GM12864 (cell line): ENCODE results near the gene AP2B1.

Experiments
- DNase-seq: peaks from one replicate; pipeline ENCODE4 v3.0.0-alpha.2; 2011; ENCODE audit warnings: low read depth
- H3K4me3 ChIP-seq: 2 replicates; pipeline ENCODE4 v1.5.1; 2011; ENCODE audit warnings: mild to moderate bottlenecking, low read depth, low read length, control low read depth
- TF ChIP-seq, protein P1 (sequence below): IDR thresholded peaks from 2 replicates; pipeline ENCODE4 v1.5.1; 2011; ENCODE audit warnings: low read depth, mild to moderate bottlenecking, moderate library complexity, low read length, control low read depth, inconsistent platforms; ENCODE audit errors: missing control alignments

AP2B1 gene

DNA sequence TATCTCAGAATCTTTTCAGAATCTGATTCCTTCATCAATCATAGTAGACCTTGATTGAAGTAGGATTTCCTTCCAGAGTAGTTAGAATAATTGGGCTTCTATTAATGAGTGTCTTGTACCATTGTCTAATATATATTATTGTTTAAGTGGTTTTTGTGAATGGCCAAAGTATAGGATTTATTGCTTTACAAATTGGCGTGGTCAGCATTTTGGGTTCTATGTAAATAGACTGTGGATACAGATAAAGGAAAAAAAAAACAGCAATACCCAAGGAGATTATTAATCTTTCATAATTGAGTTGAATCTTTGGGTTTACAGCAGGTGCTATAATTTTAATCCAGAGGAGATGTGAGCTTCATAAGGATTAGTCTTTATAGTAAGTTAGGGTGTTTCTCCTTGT is 64.3 kb downstream of the AP2B1 start:
- H3K4me3 ChIP-seq: no peak overlapping the region
- DNase-seq: no peak

DNA sequence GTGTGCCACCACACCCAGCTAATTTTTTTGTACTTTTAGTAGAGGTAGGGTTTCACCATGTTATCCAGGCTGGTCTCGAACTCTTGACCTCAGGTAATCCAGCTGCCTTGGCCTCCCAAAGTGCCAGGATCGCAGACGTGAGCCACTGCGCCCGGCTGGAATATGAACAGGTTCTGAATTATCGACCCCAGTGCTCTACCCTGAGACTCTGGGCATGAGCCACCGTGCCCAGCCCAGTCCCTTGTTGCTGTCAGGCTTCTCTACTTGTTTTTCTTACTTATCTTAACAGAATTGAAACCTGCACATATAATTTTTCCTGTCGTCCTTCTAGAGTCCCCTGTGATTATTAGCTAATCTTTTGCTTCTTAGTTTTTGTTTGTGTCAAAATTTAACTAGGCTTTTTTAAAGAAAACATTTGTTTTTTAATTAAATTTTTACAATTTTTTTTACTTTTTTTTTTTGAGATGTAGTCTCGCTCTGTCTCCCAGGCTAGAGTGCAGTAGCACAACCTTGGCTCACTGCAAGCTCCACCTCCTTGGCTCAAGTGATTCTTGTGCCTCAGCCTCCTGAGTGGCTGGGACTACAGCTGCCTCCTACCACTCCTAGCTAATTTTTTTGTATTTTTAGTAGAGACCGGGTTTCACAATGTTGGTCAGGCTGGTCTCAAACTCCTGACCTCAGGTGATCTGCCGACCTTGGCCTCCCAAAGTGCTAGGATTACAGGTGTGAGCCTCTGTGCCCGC is 66.7 kb downstream of the AP2B1 start:
- H3K4me3 ChIP-seq: no peak overlapping the region
- no peak for DNase-seq

More for the DNA sequence above, 64.3 kb downstream of the AP2B1 start:
- TF ChIP-seq, protein P1, sequence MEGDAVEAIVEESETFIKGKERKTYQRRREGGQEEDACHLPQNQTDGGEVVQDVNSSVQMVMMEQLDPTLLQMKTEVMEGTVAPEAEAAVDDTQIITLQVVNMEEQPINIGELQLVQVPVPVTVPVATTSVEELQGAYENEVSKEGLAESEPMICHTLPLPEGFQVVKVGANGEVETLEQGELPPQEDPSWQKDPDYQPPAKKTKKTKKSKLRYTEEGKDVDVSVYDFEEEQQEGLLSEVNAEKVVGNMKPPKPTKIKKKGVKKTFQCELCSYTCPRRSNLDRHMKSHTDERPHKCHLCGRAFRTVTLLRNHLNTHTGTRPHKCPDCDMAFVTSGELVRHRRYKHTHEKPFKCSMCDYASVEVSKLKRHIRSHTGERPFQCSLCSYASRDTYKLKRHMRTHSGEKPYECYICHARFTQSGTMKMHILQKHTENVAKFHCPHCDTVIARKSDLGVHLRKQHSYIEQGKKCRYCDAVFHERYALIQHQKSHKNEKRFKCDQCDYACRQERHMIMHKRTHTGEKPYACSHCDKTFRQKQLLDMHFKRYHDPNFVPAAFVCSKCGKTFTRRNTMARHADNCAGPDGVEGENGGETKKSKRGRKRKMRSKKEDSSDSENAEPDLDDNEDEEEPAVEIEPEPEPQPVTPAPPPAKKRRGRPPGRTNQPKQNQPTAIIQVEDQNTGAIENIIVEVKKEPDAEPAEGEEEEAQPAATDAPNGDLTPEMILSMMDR: no peak

DNA sequence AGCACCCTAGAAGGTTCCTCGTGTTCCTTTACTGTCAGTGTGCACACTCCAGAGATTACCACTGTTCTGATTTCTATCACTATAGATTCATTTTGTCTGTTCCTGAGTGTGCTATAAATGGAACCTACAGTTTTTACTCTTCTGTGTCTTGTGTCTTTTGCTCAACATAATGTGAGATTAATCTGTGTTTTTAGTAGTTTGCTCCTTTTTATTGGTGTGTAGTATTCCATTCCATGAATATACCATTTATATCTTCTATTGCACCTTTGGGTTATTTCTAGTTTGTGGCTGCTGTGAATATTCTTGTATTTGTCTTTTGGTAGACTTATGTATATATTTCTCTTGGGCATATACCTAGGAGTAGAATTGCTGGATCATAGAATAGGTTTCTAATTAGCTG is 68.2 kb downstream of the AP2B1 start:
- no peak overlapping the region for H3K4me3 ChIP-seq
- TF ChIP-seq, protein P1: no peak
- no peak for DNase-seq

More for the DNA sequence above, 66.7 kb downstream of the AP2B1 start:
- TF ChIP-seq, protein P1: no peak

DNA sequence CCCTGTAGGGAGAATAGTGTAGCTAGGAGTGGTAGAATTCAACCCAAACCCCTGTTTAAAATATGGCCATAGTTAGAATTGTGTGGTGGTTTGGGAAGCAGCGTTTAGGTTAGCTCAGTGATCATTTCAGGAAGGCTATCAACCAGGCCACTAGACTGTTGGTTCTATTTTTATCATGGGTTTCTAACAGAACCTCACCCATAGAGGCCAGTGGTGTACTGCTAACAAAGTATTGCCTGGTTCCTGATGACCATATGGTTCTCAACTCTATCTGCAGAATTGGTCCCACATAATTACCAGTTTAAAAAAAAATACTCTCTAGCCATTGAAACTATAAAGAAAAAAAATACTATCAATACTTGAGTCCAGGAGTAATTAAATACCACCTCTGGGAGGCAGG is 73.8 kb downstream of the AP2B1 start:
- DNase-seq: no peak
- H3K4me3 ChIP-seq: no peak overlapping the region
- TF ChIP-seq, protein P1: no peak

DNA sequence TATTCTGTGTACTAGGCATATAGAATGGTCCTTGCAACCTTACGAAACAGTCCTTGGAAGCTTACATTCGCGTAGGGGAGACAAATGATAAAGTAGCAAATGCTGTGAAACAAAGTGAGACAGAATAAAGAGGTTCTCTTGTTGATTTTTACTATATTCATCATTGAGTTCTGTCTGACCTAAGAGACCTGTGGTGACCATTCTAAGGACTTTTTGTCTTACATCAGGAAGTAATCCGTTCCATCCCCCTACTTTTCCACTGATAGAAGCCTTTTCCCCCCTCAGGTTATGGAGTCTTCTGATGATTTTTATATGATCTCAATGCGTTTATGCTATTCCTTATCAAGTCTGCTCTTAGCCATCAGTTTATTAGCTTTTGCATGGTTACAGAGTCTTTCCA is 77.6 kb downstream of the AP2B1 start:
- TF ChIP-seq, protein P1: no peak

DNA sequence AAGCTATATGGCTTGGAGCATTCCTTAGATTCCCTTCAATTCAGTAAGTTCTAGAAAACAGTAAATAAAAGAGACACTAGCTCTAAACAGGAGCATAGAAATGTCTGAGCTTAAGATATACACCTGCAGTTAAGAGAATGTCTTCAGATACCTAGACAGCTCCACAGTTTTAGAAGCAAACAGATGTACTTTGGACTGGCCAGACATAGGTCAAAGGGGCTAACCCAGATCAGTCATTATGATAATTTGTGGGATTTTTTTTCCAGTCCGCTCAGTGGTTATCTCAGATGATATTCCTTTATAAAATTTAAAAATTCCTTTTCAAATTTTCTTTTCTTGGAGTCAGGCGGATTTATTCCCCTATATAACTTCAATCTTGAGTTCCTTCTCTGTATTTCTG is 78.5 kb downstream of the AP2B1 start:
- TF ChIP-seq, protein P1: no peak
- no peak overlapping the region for H3K4me3 ChIP-seq
- no peak for DNase-seq

More for the DNA sequence above, 77.6 kb downstream of the AP2B1 start:
- no peak for DNase-seq
- no peak overlapping the region for H3K4me3 ChIP-seq

DNA sequence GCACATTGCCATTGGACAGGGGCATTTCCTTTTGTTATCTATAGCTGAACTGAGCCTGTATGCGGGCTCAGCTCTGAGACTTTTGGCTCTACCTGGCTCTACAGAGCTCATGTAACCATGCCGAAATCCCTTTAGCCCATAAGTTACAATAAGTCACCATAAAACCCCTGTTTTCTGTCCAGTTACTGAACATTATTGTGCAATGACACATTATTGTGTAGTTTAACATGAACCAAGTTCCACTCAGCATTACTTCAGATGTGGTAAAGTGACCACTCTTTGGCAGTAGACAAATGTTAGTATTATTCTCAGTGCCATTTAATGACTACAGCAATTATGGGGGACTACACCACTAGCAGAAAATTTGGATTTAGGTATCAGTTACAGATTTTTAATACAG is 78.9 kb downstream of the AP2B1 start:
- TF ChIP-seq, protein P1: no peak
- no peak for DNase-seq
- no peak overlapping the region for H3K4me3 ChIP-seq
